Panc1 (cell line): ENCODE measurements around the gene CNDP1. TPM values are rescaled to one million over a fixed set of nuclear protein-coding genes. Genes with fewer than 3 reads are reported as not detected.

Source experiments
- ATAC-seq: fragments of 200-7000 bp; cut with Tn5 transposase; 2 replicates; pipeline ENCODE4 v1.9.1; 2020; ENCODE audit warnings: mild to moderate bottlenecking, moderate library complexity
- BruUV-seq: library from RNA; stranded (reverse); fragments of 400-500 nt; replicated peaks from 2 replicates; lab custom pipeline; 2021; lab: Mats Ljungman, UMichigan
- CTCF ChIA-PET: fragments of 300-600 bp; sonication (Branson Sonifier 250); formaldehyde crosslinking; loops from one replicate; lab custom pipeline; 2022; ENCODE audit warnings: antibody characterized with exemption; lab: Charles Lee
- POLR2A ChIA-PET: fragments of 300-600 bp; sonication (Branson Sonifier 250); formaldehyde crosslinking; loops from one replicate; lab custom pipeline; 2022; ENCODE audit warnings: antibody characterized with exemption; lab: Charles Lee
- DNase-seq: peaks from one replicate; pipeline ENCODE4 v3.0.0-alpha.2; 2010; ENCODE audit warnings: low read depth, low spot score
- H3K27ac ChIP-seq: 2 replicates; pipeline ENCODE4 v1.5.1; 2011; ENCODE audit warnings: mild to moderate bottlenecking, low read length, inconsistent platforms
- H3K27me3 ChIP-seq: fragments of 200-500 bp; sonication (Bioruptor generic); 2 replicates; pipeline ENCODE4 v1.6.0; 2014; ENCODE audit warnings: low read length, inconsistent platforms; ENCODE audit not compliant: control insufficient read depth, insufficient read depth
- H3K36me3 ChIP-seq: fragments of 200-500 bp; sonication (Bioruptor generic); 2 replicates; pipeline ENCODE4 v1.5.1; 2014; ENCODE audit warnings: inconsistent platforms, mild to moderate bottlenecking, low read length, moderate library complexity; ENCODE audit not compliant: control insufficient read depth, insufficient read depth
- H3K4me1 ChIP-seq: 2 replicates; pipeline ENCODE4 v1.5.1; 2011; ENCODE audit warnings: inconsistent platforms, mild to moderate bottlenecking, low read length, moderate library complexity; ENCODE audit not compliant: control insufficient read depth, insufficient read depth
- H3K4me3 ChIP-seq, 2 experiments: 2 replicates each; pipeline ENCODE4 v1.5.1; 2011 to 2012; ENCODE audit warnings: low read depth in 2 of 2, low read length in 2 of 2, mild to moderate bottlenecking in 2 of 2, inconsistent platforms in 1 of 2, moderate library complexity in 1 of 2
- H3K9me3 ChIP-seq: fragments of 200-500 bp; sonication (Bioruptor generic); 2 replicates; pipeline ENCODE4 v1.5.1; 2014; ENCODE audit warnings: low read depth, mild to moderate bottlenecking, inconsistent platforms, low read length, moderate library complexity; ENCODE audit not compliant: control insufficient read depth, insufficient read depth
- CTCF ChIP-seq: fragments of 450-650 bp; IDR thresholded peaks from 2 replicates; pipeline ENCODE4 v1.5.1; 2017; ENCODE audit warnings: mild to moderate bottlenecking
- POLR2AphosphoS5 ChIP-seq: IDR thresholded peaks from 2 replicates; pipeline ENCODE4 v1.6.1; 2012; ENCODE audit warnings: mild to moderate bottlenecking, low read depth, low read length, moderate library complexity
- REST ChIP-seq, 2 experiments: IDR thresholded peaks; 2 replicates each; pipeline ENCODE4 v1.6.1; 2011 to 2012; ENCODE audit warnings: low read depth in 2 of 2, control low read depth in 1 of 2, low read length in 1 of 2, mild to moderate bottlenecking in 1 of 2, moderate library complexity in 1 of 2; ENCODE audit not compliant: insufficient read depth in 1 of 2
- SIN3A ChIP-seq: IDR thresholded peaks from 2 replicates; pipeline ENCODE4 v1.6.1; 2012; ENCODE audit warnings: low read depth, mild to moderate bottlenecking, low read length, moderate library complexity, borderline replicate concordance; ENCODE audit not compliant: insufficient read depth
- TCF7L2 ChIP-seq: IDR thresholded peaks from 2 replicates; pipeline ENCODE4 v1.6.1; 2011; ENCODE audit warnings: mild to moderate bottlenecking, low read depth, low read length, inconsistent platforms
- in situ Hi-C: cut with HindIII; loops from 2 replicates; pipeline ENCODE4 v1.10.0; 2016; ENCODE audit warnings: low sequenced_read_pairs, low pct_unique_long_range_greater_than_20kb
- intact Hi-C: fragments of 100-400 bp; cut with micrococcal nuclease; formaldehyde crosslinking; loops from one replicate; pipeline ENCODE4 v1.10.0; 2022; ENCODE audit not compliant: unreplicated experiment
- total RNA-seq: library from RNA; stranded (reverse); gene quantifications from one replicate; pipeline ENCODE4 v1.2.1, GENCODE V29; 2021; ENCODE audit not compliant: unreplicated experiment

CNDP1 gene
- total RNA-seq, 1 experiment from 2014 or later, result not detected

GRCh38 chr18:74488354-74488753, 45.9 kb upstream of the CNDP1 start:
- peaks cover 2% of the 10 kb centered on the region; the same call in 1 of the 2 replicates for H3K27me3 ChIP-seq
- in situ Hi-C loops (no loop called here), intact Hi-C loops (no loop called here)
- H3K36me3 ChIP-seq, result no peaks in the 10 kb centered on the region
- BruUV-seq, result no TSS peak
- ChIA-PET CTCF (no interaction called here), POLR2A (no interaction called here)
- no peaks in the 10 kb centered on the region for H3K4me1 ChIP-seq
- ATAC-seq (no peak; the same call in 1 of the 2 replicates), DNase-seq (no peak)
- no peak overlapping the region for H3K4me3 ChIP-seq
- H3K9me3 ChIP-seq, result no peaks in the 10 kb centered on the region
- H3K27ac ChIP-seq, result no peak overlapping the region
- no peak for TF ChIP-seq TCF7L2
- TF ChIP-seq CTCF, result no peak
- TF ChIP-seq SIN3A, result no peak

- no peak for DNase-seq
- H3K4me3 ChIP-seq, result no peak overlapping the region
- TF ChIP-seq CTCF, result no peak
- no peak for TF ChIP-seq TCF7L2
- TF ChIP-seq REST (IDR thresholded peaks at IDR 0.05; ENCODE audit: insufficient read depth in 1 of 2, low read depth in 2 of 2, low read length in 1 of 2), result no peak
- no peak for TF ChIP-seq SIN3A
- no peak for TF ChIP-seq POLR2AphosphoS5
- CTCF ChIA-PET, result no interaction called here
- H3K27me3 ChIP-seq, result peaks cover 2% of the 10 kb centered on the region; the same call in 1 of the 2 replicates
- intact Hi-C loops (no loop called here), in situ Hi-C loops (no loop called here)
- ATAC-seq, result no peak
- POLR2A ChIA-PET, result no interaction called here
- no TSS peak for BruUV-seq
- H3K27ac ChIP-seq, result no peak overlapping the region
- no peaks in the 10 kb centered on the region for H3K36me3 ChIP-seq
- H3K9me3 ChIP-seq, result no peaks in the 10 kb centered on the region
- H3K4me1 ChIP-seq, result no peaks in the 10 kb centered on the region
These were observed 45.4 kb upstream of the CNDP1 start for GRCh38 chr18:74488864-74489263.
